Measurements from ENCODE around the gene TSPYL4.

DNA sequence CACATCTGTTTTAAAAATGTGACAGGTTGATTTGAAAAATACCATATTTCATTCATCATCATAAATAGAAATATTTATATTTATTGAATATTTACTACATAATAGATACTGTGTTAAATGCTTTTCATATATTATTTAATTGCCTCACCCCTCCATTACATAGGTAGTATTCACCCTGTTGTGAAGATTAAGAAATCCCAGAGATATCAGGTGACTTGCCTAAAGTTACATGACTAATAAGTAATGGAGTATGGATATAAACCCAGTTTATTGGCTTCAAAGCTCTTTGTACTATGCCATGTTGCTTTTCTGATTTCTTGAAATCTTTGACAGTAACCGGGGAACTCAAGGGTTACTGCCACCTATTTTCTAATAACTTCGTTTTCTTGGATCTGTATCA lies 36.0 kb upstream of the TSPYL4 start:
- no peak for TF ChIP-seq POLR2A (IDR thresholded peaks at IDR 0.05)
- TF ChIP-seq, protein P1, sequence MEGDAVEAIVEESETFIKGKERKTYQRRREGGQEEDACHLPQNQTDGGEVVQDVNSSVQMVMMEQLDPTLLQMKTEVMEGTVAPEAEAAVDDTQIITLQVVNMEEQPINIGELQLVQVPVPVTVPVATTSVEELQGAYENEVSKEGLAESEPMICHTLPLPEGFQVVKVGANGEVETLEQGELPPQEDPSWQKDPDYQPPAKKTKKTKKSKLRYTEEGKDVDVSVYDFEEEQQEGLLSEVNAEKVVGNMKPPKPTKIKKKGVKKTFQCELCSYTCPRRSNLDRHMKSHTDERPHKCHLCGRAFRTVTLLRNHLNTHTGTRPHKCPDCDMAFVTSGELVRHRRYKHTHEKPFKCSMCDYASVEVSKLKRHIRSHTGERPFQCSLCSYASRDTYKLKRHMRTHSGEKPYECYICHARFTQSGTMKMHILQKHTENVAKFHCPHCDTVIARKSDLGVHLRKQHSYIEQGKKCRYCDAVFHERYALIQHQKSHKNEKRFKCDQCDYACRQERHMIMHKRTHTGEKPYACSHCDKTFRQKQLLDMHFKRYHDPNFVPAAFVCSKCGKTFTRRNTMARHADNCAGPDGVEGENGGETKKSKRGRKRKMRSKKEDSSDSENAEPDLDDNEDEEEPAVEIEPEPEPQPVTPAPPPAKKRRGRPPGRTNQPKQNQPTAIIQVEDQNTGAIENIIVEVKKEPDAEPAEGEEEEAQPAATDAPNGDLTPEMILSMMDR (IDR thresholded peaks at IDR 0.05): no peak

Measured in adrenal gland (tissue), 5 donors.